DMS 273 (cell line): ENCODE measurements around the gene TOMM20L.
"Not testable (repeated sequence)": the region's sequence is repeated elsewhere in the genome, so short reads cannot be mapped to it uniquely, and the experiment has no call there.

Source experiments
- DNase-seq: peaks from one replicate; lab custom pipeline; 2025; ENCODE audit not compliant: unreplicated experiment; lab: John Stamatoyannopoulos, UW

The TOMM20L gene

GRCh38 chr14:58395812-58396788 lies at the start of gene TOMM20L:
TSS of gene TOMM20L (plus strand) at chr14:58395930. CDS start at chr14:58395958, 28 bp downstream.
- peak; percentile 91 for DNase-seq

GRCh38 chr14:58353516-58354299 lies 42.0 kb upstream of the TOMM20L start:
- no peak for DNase-seq

GRCh38 chr14:58354808-58355207 lies 40.9 kb upstream of the TOMM20L start:
- DNase-seq, result no peak

GRCh38 chr14:58356268-58356667 lies 39.5 kb upstream of the TOMM20L start:
- no peak for DNase-seq

- DNase-seq, result not testable (repeated sequence)
Observed at GRCh38 chr14:58362272-58362671, 33.5 kb upstream of the TOMM20L start.

GRCh38 chr14:58362798-58363412 lies 32.8 kb upstream of the TOMM20L start:
- DNase-seq, result peak; percentile 56

GRCh38 chr14:58364316-58364715 lies 31.4 kb upstream of the TOMM20L start:
- no peak for DNase-seq

- no peak for DNase-seq
Observed at GRCh38 chr14:58367296-58367695, 28.4 kb upstream of the TOMM20L start.

GRCh38 chr14:58368956-58369355 lies 26.8 kb upstream of the TOMM20L start:
- no peak for DNase-seq

- DNase-seq, result no peak
Observed at GRCh38 chr14:58376791-58377190, 18.9 kb upstream of the TOMM20L start.

GRCh38 chr14:58390830-58391229 lies 4.9 kb upstream of the TOMM20L start:
- DNase-seq, result no peak

- DNase-seq, result no peak
Observed at GRCh38 chr14:58395562-58395811, 243 bp upstream of the TOMM20L start.

- peak; percentile 50 for DNase-seq
Observed at GRCh38 chr14:58397156-58397555, 1.4 kb downstream of the TOMM20L start.

GRCh38 chr14:58398495-58398894 lies 2.8 kb downstream of the TOMM20L start:
- no peak for DNase-seq

GRCh38 chr14:58398895-58399294 lies 3.2 kb downstream of the TOMM20L start:
- DNase-seq, result no peak

GRCh38 chr14:58401587-58401986 lies 5.9 kb downstream of the TOMM20L start:
- peak; percentile 6 for DNase-seq

- DNase-seq, result no peak
Observed at GRCh38 chr14:58408681-58409215, 13.0 kb downstream of the TOMM20L start.

- DNase-seq, result peak; percentile 17
Observed at GRCh38 chr14:58414845-58415244, 19.1 kb downstream of the TOMM20L start.

GRCh38 chr14:58415636-58416547 lies 20.2 kb downstream of the TOMM20L start:
- no peak for DNase-seq

GRCh38 chr14:58416934-58417333 lies 21.2 kb downstream of the TOMM20L start:
- not testable (repeated sequence) for DNase-seq
